Measurements from ENCODE around the gene WDR83. TPM values are rescaled to one million over a fixed set of nuclear protein-coding genes. Genes with fewer than 3 reads are reported as not detected.

Gene WDR83
- total and polyA plus RNA-seq, 2 of the 8 experiments (the other 6 are each of a cell fraction or from before 2014, with no cell fraction given) = 12.6 to 15.3 TPM

- TF ChIP-seq CTBP2 (IDR thresholded peaks at IDR 0.05; ENCODE audit: borderline replicate concordance, insufficient read depth, insufficient read length, low read length) (no peak), EGR1 (IDR thresholded peaks at IDR 0.05; ENCODE audit: borderline replicate concordance, low read depth, low read length) (no peak), NRF1 (IDR thresholded peaks at IDR 0.05; ENCODE audit: low read depth, low read length) (no peak), KDM5A (IDR thresholded peaks at IDR 0.05; ENCODE audit: low read length) (no peak)
Measured at GRCh38 chr19:12689581-12690216, 23.1 kb downstream of the WDR83 start (continued).

Measured in H1 (cell line).